Measurements from ENCODE around the gene TUBA3C. TPM values are rescaled to one million over a fixed set of nuclear protein-coding genes. Genes with fewer than 3 reads are reported as not detected.

The TUBA3C gene
- total and polyA plus RNA-seq, 2 experiments from 2014 or later: not detected

GRCh38 chr13:19169496-19169895 is 12.1 kb downstream of the TUBA3C start (continued):
- TF ChIP-seq CTCF (conservative IDR thresholded peaks at IDR 0.05; ENCODE audit: low read depth in 2 of 2) (no peak), STAT1 (IDR thresholded peaks at IDR 0.05; ENCODE audit: unreplicated experiment) (no peak), ZNF114 (CRISPR knock-in tag; IDR thresholded peaks at IDR 0.05) (no peak)

GRCh38 chr13:19161308-19161707 is 20.3 kb downstream of the TUBA3C start:
- ATAC-seq: no peak
- Histone ChIP-seq H3K4me1 (ENCODE audit: insufficient read depth) (no peaks in the 10 kb centered on the region), H3K27ac (ENCODE audit: low read depth) (no peak overlapping the region), H3K4me2 (no peak overlapping the region), H3F3A (replicated peaks; ENCODE audit: low read depth) (no peaks in the 10 kb centered on the region), H3K79me2 (replicated peaks; ENCODE audit: insufficient read depth) (no peaks in the 10 kb centered on the region), H3K27me3 (ENCODE audit: insufficient read depth) (no peaks in the 10 kb centered on the region), H2AFZ (no peak overlapping the region), H3K4me3 (no peak overlapping the region), H3K36me3 (ENCODE audit: insufficient read depth) (no peaks in the 10 kb centered on the region; the same call in 1 of the 2 replicates), H3K9me2 (ENCODE audit: insufficient read depth) (no peaks in the 10 kb centered on the region), H4K20me1 (replicated peaks; ENCODE audit: insufficient read depth) (no peaks in the 10 kb centered on the region)
- no peaks in the 10 kb centered on the region for H3K4me1 Mint-ChIP-seq
- no peak for DNase-seq (ENCODE audit: low spot score)
- H3K9me3 Mint-ChIP-seq: peaks cover 99% of the 10 kb centered on the region
- no peak overlapping the region for H3K27ac Mint-ChIP-seq
- peaks cover 57% of the 10 kb centered on the region for H3K36me3 Mint-ChIP-seq (ENCODE audit: low read depth)
- peaks cover 4% of the 10 kb centered on the region for H3K27me3 Mint-ChIP-seq (ENCODE audit: insufficient read depth, low read depth, poor library complexity)
- H3K4me3 Mint-ChIP-seq: no peak overlapping the region
- no peak for TF ChIP-seq CTCF (conservative IDR thresholded peaks at IDR 0.05; ENCODE audit: low read depth in 2 of 2)
- TF ChIP-seq EZH2 (IDR thresholded peaks at IDR 0.05; ENCODE audit: low read depth, unreplicated experiment): no peak
- no peak for TF ChIP-seq JUNB (IDR thresholded peaks at IDR 0.05; ENCODE audit: unreplicated experiment)
- no peak for TF ChIP-seq ETS1 (IDR thresholded peaks at IDR 0.05)
- no peak for TF ChIP-seq EZH2phosphoT487 (IDR thresholded peaks at IDR 0.05; ENCODE audit: unreplicated experiment)
- no peak for TF ChIP-seq NANOG (IDR thresholded peaks at IDR 0.05; ENCODE audit: borderline replicate concordance)
- TF ChIP-seq POLR2AphosphoS5 (IDR thresholded peaks at IDR 0.05; ENCODE audit: low read depth): no peak
- no peak for TF ChIP-seq CREB1 (CRISPR knock-in tag; IDR thresholded peaks at IDR 0.05; ENCODE audit: low read depth)
- TF ChIP-seq STAT1 (IDR thresholded peaks at IDR 0.05; ENCODE audit: unreplicated experiment): no peak
- TF ChIP-seq REST (IDR thresholded peaks at IDR 0.05; ENCODE audit: unreplicated experiment): no peak
- no peak for TF ChIP-seq ZNF114 (CRISPR knock-in tag; IDR thresholded peaks at IDR 0.05)
- no peak for TF ChIP-seq ZNF331 (CRISPR knock-in tag; IDR thresholded peaks at IDR 0.05; ENCODE audit: low read depth)
